Upper lobe of left lung (tissue), 4 donors: ENCODE results near the gene FUT8.

Source experiments
- CTCF ChIP-seq, 6 experiments: fragments of 450-650 bp in 4 of 6; fragments of 200-600 bp in 2 of 6; sonication (generic) in 2 of 6; IDR thresholded peaks; one replicate each; pipeline ENCODE4 v1.5.1; 2016 to 2019; ENCODE audit warnings: antibody characterized with exemption in 6 of 6
- POLR2A ChIP-seq, 4 donors: fragments of 450-650 bp; IDR thresholded peaks; one replicate each; pipeline ENCODE4 v1.5.1; 2016 to 2017; ENCODE audit warnings: antibody characterized with exemption in 4 of 4, mild to moderate bottlenecking in 2 of 4

GRCh38 chr14:65369560-65369959, 43.0 kb upstream of the FUT8 start:
- no peak for TF ChIP-seq CTCF (IDR thresholded peaks at IDR 0.05)
- TF ChIP-seq POLR2A (IDR thresholded peaks at IDR 0.05), result no peak
